B cell (primary cell): ENCODE results near the gene CXADR.

Source experiments
- CTCF ChIP-seq: fragments of 200-600 bp; IDR thresholded peaks from one replicate; pipeline ENCODE4 v1.8.0; 2022; ENCODE audit warnings: antibody characterized with exemption, mild to moderate bottlenecking
- EZH2 ChIP-seq: IDR thresholded peaks from 2 replicates; pipeline ENCODE4 v1.6.1; 2012; ENCODE audit warnings: borderline replicate concordance, low read depth, mild to moderate bottlenecking, moderate library complexity, low read length; ENCODE audit not compliant: insufficient read depth, poor library complexity, severe bottlenecking

GRCh38 chr21:17576080-17576835 is 63.4 kb downstream of the CXADR start:
- no peak for TF ChIP-seq CTCF
- no peak for TF ChIP-seq EZH2
